GM18951 (cell line): ENCODE results near the gene TUSC1.
"Not testable (repeated sequence)": the region's sequence is repeated elsewhere in the genome, so short reads cannot be mapped to it uniquely, and the experiment has no call there.

Experiments
- POLR2A ChIP-seq: IDR thresholded peaks from 4 replicates; pipeline ENCODE4 v1.6.1; 2011; ENCODE audit warnings: mild to moderate bottlenecking; ENCODE audit not compliant: insufficient read length, insufficient read depth; ENCODE audit errors: extremely low read depth
- in situ Hi-C: fragments of 300-500 bp; cut with MboI; formaldehyde crosslinking; loops from one replicate; pipeline ENCODE4 v1.12.0; 2022; ENCODE audit warnings: low sequenced_read_pairs, mixed read lengths, inconsistent platforms; ENCODE audit not compliant: unreplicated experiment

The TUSC1 gene

GRCh38 chr9:25677301-25678146, 720 bp downstream of the TUSC1 start:
- no peak for TF ChIP-seq POLR2A
- in situ Hi-C loops = no loop called here

GRCh38 chr9:25675858-25676257, 2.4 kb downstream of the TUSC1 start:
- in situ Hi-C loops = not testable (repeated sequence)

GRCh38 chr9:25658571-25658970, 19.7 kb downstream of the TUSC1 start:
- TF ChIP-seq POLR2A = no peak
- in situ Hi-C loops = no loop called here

GRCh38 chr9:25654417-25654816, 23.8 kb downstream of the TUSC1 start:
- in situ Hi-C loops = no loop called here
- TF ChIP-seq POLR2A = no peak

- in situ Hi-C loops = no loop called here
- no peak for TF ChIP-seq POLR2A
These were observed 30.1 kb downstream of the TUSC1 start for GRCh38 chr9:25648116-25648515.

- TF ChIP-seq POLR2A = no peak
These were observed 42.2 kb downstream of the TUSC1 start for GRCh38 chr9:25636026-25636425.

GRCh38 chr9:25629231-25629630, 49.0 kb downstream of the TUSC1 start:
- no peak for TF ChIP-seq POLR2A
- in situ Hi-C loops = no loop called here

More at GRCh38 chr9:25636026-25636425, 42.2 kb downstream of the TUSC1 start:
- in situ Hi-C loops = no loop called here
